Lung microvascular endothelial cell (primary cell): ENCODE data around the gene HOXA3. TPM values are rescaled to one million over a fixed set of nuclear protein-coding genes. Genes with fewer than 3 reads are reported as not detected.

Experiments
- DNase-seq, 2 donors: peaks; one replicate each; pipeline versions ENCODE4 v3.0.0 to v3.0.0-alpha.2; 2010; ENCODE audit warnings: low read depth in 2 of 2
- total RNA-seq: library from RNA; depleted of rRNA; stranded (reverse); fragments of >200 nt; gene quantifications from 2 replicates; pipeline ENCODE4 v1.2.1, GENCODE V29; 2014

HOXA3 gene
- total RNA-seq, 1 donor from 2014 or later, result 5.0 TPM

- peak; percentile 69 to 72 for DNase-seq
Measured at GRCh38 chr7:27106181-27106900, 46.0 kb downstream of the HOXA3 start.

DNA sequence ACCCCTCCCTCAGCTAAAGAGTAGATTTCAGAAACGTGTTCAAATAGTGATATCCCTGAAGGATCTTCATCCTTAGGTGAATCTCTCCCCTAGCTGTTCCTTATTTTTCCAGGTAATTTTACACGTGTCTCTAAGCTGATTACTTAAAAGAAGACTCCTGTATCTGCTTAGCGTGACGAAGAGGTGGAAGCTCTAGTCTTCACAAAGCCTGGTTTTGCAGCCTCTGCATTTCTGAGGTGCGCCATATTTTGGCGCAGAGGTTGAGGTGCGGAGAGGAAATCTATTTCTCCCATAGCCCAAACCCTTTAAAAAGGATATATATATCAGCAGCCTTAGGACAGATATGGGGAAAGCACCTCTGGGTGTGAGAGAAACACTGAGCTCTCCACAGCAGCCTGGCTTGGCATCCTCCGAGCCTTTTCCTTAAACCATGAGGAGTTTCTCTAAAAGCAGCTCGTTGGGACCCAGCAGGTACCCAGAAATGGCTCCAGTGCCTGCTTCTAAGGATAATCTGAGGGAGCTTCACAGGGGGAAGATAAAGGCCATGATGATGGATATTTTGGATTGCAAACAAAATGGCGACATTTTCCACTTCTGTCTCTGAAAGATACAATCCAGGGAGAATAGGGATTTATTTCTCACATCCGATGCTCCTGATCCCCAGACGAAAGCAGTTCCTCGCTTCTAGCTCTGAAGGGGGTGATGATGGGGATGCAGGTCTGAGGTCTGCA, 46.9 kb downstream of the HOXA3 start:
- no peak for DNase-seq

- peak in 1 of 2 donors; percentile 53 for DNase-seq
Measured at GRCh38 chr7:27104341-27105058, 47.9 kb downstream of the HOXA3 start.

- DNase-seq, result peak; percentile 43 to 51
Measured at GRCh38 chr7:27103489-27104226, 48.7 kb downstream of the HOXA3 start.

GRCh38 chr7:27102581-27103442, 49.6 kb downstream of the HOXA3 start, which contains the start of gene HOXA2:
TSS of gene HOXA2 (minus strand) at chr7:27102683. CDS start at chr7:27102500, 183 bp downstream.
- DNase-seq, result peak; percentile 78 to 88

DNA sequence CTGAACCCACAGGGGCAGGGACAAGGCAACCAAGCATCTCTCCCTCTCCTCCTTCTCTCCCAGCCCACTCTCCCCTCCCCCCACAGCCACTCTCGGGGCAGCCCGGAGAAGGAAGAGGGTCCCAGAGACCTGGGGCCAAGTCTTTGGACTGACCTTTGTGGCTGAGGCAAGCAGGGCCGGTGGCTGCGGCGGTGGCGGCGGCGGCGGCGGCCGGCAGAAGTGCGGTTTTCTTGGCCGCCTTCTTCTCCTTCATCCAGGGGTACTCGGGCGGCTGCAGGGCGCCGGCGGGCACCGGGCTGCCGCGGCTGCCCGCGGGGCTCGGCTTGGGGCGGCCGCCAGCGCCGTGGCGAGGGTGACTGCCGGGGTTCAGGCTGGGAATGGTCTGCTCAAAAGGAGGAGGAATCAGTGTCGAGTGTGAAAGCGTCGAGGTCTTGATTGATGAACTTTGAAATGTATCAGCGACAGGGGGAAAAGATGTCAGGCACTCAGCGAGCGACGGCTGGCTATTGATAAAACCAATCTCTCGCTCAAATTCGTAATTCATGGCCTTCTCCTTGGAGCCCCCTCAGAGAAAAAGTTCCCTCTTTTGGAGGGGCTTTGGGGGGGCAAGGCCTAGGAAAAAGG, 50.3 kb downstream of the HOXA3 start:
- peak; percentile 43 to 51 for DNase-seq

DNA sequence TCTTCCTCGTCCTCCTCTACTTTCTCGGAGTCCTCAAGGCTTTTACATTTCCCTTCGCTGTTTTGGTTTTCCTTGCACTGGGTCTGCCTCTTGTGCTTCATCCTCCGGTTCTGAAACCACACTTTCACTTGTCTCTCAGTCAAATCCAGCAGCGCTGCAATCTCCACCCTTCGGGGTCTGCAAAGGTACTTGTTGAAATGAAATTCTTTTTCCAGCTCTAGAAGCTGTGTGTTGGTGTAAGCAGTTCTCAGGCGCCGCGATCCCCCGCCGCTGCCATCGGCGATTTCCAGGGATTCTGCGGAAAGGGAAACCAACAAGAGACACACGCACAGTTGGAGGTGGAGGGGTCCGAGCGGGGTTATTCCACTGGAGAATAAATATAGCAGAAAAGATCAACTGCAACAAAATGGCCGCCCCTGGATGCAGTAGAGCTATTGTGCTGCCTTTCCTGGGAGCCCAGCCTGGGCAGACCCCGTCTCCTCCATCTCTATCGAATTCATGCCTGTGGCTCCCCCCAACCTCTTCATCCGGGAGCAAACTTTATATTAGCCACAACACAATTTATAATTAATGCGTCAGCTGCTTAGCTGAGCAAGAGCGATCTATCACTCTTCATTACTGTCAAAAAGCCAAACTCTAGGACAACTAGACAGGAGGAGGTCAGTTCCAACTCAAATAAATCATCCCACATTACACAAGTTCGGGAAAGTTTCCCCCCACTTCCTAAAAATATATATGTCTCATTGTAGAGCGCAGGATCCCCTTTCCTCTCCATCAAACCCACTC, 51.0 kb downstream of the HOXA3 start:
- DNase-seq, result peak; percentile 76 to 81

- peak; percentile 45 to 57 for DNase-seq
Measured at GRCh38 chr7:27100694-27101170, 51.7 kb downstream of the HOXA3 start.

DNA sequence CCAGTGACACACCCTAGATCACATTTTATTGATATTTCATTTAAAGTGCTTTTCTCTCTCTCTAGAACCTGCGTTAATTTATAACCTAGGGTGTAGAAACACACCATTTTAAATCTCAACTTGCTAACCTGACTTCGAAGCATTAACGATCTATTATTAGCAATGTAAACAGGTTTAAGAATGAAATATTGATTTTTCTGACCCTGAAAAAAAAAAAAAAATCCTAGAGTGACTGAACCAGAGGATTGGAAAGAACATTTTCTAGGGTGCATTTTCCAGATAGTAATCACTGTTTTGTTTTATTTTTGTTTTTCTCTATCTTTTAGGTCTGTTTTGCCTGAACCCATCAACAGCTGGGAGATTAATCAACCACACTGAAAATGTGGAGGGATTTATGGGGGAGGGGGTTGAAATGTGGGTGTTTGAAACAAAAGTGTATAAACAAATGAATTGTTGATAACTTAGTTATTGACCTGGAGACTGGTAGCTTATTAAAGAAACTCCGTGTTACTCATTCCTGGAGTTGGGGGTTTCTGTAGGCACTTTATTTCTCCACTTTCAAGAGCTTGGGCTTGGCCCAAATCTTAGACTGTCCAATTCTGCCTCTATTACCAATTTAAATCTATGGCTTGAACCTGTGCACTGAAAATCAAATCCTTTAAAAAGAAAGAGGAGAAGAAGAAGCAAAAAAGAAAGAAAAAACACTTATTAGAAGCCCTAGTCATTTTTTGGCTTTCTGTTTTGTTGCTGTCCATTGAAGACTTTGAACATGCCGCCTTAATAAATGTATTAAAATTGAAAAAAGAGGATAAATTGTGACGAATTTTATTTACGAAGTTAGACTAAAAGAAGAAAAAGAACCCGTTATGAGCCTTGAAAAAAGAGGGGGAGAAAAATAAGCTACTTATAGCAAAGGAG, 52.7 kb downstream of the HOXA3 start:
- peak in 1 of 2 donors; percentile 12 for DNase-seq

DNA sequence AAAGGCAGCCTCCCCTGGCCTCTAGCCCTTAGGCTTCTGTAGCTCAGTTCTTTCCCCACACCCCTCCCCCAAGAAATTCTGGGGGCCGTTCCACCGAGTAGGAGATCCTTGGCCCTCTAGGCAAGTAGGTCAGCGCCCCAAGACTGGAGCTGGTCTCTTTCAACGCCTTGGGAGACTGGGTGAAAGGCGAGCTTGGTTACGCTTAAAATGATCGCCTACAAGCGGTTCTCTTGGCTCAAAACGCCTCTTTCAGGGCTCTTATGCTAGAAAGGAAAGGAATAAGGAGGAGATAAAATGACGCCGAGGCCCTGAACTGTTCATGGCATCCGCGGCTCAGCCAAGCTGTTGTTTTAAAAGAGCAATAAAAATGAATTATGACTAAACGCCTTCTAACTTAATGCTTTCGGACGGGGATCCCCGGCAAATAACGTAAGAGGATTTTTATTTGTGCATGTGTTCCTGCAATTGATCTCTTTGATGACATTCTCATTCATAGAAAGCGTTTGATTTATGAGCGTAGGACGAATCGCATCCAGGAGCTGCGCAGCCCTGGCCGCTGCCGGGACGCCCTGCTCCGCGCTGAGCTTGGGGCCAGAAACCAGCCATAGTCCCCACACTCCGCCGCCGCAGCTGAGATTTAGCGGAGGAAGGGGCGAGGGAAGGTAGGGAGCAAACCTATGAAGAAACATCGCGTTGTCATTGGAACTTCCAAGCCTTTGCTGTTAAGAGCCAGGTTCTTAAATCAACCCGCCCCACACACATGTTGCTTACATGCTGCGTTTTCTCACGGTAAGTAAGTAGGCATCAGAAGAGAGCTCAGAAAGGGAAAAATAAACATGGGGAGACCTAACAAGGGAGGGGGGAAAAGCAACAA, 53.6 kb downstream of the HOXA3 start:
- peak; percentile 75 to 76 for DNase-seq

DNA sequence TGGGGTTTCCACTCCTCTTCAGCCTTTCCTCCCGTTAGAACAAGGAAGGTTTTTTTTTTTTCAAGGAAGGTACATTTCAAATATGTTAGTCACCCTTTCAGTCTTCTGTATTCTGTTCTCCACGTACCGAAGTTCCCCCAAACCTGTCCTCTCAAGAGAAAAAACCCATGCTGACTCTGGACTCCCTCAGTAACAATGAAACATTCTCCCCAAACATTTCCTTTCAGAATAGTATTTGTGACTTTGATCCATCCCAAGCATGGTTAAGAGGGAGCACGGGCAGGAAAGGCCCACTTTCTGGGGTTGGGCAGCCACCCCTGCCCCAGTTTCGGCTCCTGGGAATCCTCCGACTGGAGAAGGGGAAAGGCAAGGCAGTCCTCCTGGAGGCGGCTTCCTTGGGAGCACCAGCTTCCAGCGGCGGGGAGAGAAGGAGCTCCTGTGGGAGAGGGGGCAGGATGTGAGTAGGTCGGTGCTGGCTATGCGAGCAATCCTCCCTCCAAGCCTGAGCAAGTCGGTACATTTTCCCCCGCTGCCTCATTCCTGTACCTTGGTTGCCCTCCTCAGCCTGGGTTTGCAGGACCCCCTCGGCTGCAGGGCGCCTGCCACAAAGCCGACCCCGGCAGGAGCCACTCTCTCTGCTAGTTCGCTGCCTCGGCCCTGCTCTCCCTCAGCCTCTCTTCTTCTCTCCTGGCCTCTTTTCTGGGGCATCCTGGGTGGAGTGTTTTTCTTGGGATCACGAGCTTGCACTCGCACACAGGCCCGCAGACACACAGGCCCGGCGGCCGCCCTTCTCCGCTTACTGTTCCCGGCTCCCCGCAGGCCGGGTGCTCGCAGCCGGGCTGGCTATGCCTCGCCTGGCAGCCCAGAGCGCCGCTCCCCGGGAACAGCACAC, 54.5 kb downstream of the HOXA3 start:
- DNase-seq, result peak; percentile 65

DNA sequence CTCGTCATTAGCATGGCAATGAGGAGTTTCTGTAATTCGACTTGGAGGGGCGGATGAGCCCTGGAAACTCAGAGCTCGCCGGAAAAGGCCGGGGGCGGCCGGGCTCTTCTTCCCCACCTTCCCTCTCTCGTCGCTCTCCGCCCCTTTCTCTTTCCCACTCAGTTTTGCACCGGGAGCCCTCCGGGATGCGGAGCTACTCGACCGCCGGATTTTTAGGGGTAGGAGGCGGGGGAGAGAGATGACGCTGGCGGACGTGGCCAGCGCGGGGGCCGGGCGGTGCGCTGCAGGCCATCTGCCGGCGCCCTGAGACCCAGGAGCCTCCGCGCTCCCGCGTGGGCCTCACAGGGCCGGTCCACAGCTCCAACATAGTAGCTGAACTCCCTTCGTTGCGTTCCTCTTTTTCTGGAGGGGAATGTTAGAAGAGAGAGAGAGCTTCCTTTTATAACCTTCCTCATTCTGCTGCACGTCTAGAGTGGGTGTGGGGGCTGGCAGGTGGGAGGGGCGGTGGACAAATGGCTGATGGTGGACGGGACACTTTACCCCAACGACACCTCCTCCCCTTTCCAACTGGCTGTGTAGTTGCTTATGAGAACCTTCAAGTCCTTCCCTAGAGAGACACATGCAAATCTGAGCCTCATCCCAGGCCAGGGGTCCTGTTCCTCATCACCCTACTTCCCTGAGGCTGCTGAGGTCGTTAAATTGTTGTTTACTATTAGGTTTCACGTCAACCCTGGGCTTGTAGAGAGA, 55.4 kb downstream of the HOXA3 start:
- peak; percentile 61 to 74 for DNase-seq

- DNase-seq, result peak; percentile 96 to 97
Measured at GRCh38 chr7:27095897-27096767, 56.3 kb downstream of the HOXA3 start, which contains the start of gene HOXA1. TSS of gene HOXA1 (minus strand) at chr7:27096000. CDS start at chr7:27095912, 88 bp downstream.
